ENCODE data around the gene CBX8.

- TF ChIP-seq POLR2A (IDR thresholded peaks at IDR 0.05; ENCODE audit: low read length) (no peak), GATA1 (IDR thresholded peaks at IDR 0.05; ENCODE audit: low read depth, low read length) (no peak)
These were observed 4.5 kb upstream of the CBX8 start for GRCh38 chr17:79801156-79802038.

Data from erythroblast (primary cell).